ENCODE data around the gene IL6ST.

DNA sequence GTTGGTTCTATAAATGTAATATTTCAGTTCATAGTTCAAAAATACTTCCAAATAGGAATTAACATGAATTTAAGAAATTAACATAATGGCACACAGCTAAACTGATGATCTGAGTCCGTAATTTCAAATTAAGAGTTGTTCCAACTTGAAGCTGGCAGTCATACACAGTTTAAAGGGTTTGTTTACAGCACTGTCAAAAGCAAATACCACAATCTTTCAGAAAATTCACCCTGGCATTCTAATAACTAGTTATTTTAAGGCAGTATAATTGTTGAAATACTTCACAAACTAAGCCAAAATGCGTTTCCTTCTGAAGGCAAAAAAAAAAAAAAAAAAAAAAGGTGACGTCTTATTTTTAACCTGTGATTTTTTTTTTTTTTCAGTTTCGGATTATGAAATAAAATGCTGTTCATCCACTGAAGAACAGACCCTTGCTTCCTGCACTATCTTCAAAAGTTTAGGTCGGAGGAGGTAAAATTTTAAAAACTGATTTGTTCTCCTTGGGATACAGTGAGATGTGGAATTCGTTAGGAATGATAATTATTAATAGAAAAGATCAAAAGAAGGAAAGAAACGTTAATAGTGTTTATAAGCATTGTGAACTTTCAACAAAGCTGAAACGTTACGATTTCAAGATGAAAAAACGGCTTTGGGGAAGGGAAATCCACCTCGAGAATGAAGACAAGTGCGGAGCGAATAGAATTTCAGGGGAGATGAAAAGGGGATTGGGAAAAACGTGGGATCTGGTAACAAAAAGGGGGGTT, 850 bp downstream of the IL6ST start:
- TF ChIP-seq, protein P1, sequence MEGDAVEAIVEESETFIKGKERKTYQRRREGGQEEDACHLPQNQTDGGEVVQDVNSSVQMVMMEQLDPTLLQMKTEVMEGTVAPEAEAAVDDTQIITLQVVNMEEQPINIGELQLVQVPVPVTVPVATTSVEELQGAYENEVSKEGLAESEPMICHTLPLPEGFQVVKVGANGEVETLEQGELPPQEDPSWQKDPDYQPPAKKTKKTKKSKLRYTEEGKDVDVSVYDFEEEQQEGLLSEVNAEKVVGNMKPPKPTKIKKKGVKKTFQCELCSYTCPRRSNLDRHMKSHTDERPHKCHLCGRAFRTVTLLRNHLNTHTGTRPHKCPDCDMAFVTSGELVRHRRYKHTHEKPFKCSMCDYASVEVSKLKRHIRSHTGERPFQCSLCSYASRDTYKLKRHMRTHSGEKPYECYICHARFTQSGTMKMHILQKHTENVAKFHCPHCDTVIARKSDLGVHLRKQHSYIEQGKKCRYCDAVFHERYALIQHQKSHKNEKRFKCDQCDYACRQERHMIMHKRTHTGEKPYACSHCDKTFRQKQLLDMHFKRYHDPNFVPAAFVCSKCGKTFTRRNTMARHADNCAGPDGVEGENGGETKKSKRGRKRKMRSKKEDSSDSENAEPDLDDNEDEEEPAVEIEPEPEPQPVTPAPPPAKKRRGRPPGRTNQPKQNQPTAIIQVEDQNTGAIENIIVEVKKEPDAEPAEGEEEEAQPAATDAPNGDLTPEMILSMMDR (IDR thresholded peaks at IDR 0.05), result no peak
- TF ChIP-seq POLR2AphosphoS5 (IDR thresholded peaks at IDR 0.05) (no peak), POLR2A (IDR thresholded peaks at IDR 0.05) (no peak)

All from breast epithelium (tissue), 3 donors.